ENCODE measurements around the gene PTPRN2.

The PTPRN2 gene

GRCh38 chr7:157992511-157993160 is 595.0 kb downstream of the PTPRN2 start:
- no peak overlapping the region for H3K4me2 ChIP-seq (ENCODE audit: low read length)
- H3K36me3 ChIP-seq (ENCODE audit: insufficient read depth, low read length), result no peaks in the 10 kb centered on the region
- H3K4me1 ChIP-seq (ENCODE audit: control insufficient read depth, insufficient read depth, low read length), result no peaks in the 10 kb centered on the region
- H3K4me3 ChIP-seq (ENCODE audit: low read length), result no peak overlapping the region
- H3K9ac ChIP-seq (ENCODE audit: low read depth, low read length), result no peak overlapping the region
- H3K27me3 ChIP-seq (ENCODE audit: control insufficient read depth, insufficient read depth, low read length), result no peaks in the 10 kb centered on the region
- H3K9me3 ChIP-seq (replicated peaks; ENCODE audit: low read length), result peaks cover 9% of the 10 kb centered on the region

GRCh38 chr7:157991761-157992160 is 595.9 kb downstream of the PTPRN2 start:
- Histone ChIP-seq H3K9ac (ENCODE audit: low read depth, low read length) (no peak overlapping the region), H3K36me3 (ENCODE audit: insufficient read depth, low read length) (no peaks in the 10 kb centered on the region), H3K27me3 (ENCODE audit: control insufficient read depth, insufficient read depth, low read length) (no peaks in the 10 kb centered on the region), H3K4me1 (ENCODE audit: control insufficient read depth, insufficient read depth, low read length) (no peaks in the 10 kb centered on the region), H3K9me3 (replicated peaks; ENCODE audit: low read length) (peaks cover 15% of the 10 kb centered on the region), H3K4me2 (ENCODE audit: low read length) (no peak overlapping the region), H3K4me3 (ENCODE audit: low read length) (no peak overlapping the region)

GRCh38 chr7:157991351-157991750 is 596.3 kb downstream of the PTPRN2 start:
- Histone ChIP-seq H3K4me2 (ENCODE audit: low read length) (no peak overlapping the region), H3K9ac (ENCODE audit: low read depth, low read length) (no peak overlapping the region), H3K4me1 (ENCODE audit: control insufficient read depth, insufficient read depth, low read length) (no peaks in the 10 kb centered on the region), H3K27me3 (ENCODE audit: control insufficient read depth, insufficient read depth, low read length) (no peaks in the 10 kb centered on the region), H3K36me3 (ENCODE audit: insufficient read depth, low read length) (no peaks in the 10 kb centered on the region), H3K9me3 (replicated peaks; ENCODE audit: low read length) (peaks cover 18% of the 10 kb centered on the region), H3K4me3 (ENCODE audit: low read length) (no peak overlapping the region)

GRCh38 chr7:157990881-157991250 is 596.8 kb downstream of the PTPRN2 start:
- no peaks in the 10 kb centered on the region for H3K27me3 ChIP-seq (ENCODE audit: control insufficient read depth, insufficient read depth, low read length)
- H3K4me3 ChIP-seq (ENCODE audit: low read length), result no peak overlapping the region
- H3K9ac ChIP-seq (ENCODE audit: low read depth, low read length), result no peak overlapping the region

GRCh38 chr7:157990226-157990880 is 597.3 kb downstream of the PTPRN2 start:
- no peak overlapping the region for H3K4me3 ChIP-seq (ENCODE audit: low read length)
- H3K4me1 ChIP-seq (ENCODE audit: control insufficient read depth, insufficient read depth, low read length), result no peaks in the 10 kb centered on the region
- no peaks in the 10 kb centered on the region for H3K27me3 ChIP-seq (ENCODE audit: control insufficient read depth, insufficient read depth, low read length)
- no peak overlapping the region for H3K9ac ChIP-seq (ENCODE audit: low read depth, low read length)
- peaks cover 14% of the 10 kb centered on the region for H3K9me3 ChIP-seq (replicated peaks; ENCODE audit: low read length)
- no peaks in the 10 kb centered on the region for H3K36me3 ChIP-seq (ENCODE audit: insufficient read depth, low read length)
- no peak overlapping the region for H3K4me2 ChIP-seq (ENCODE audit: low read length)

More at GRCh38 chr7:157990881-157991250, 596.8 kb downstream of the PTPRN2 start:
- Histone ChIP-seq H3K36me3 (ENCODE audit: insufficient read depth, low read length) (no peaks in the 10 kb centered on the region), H3K4me1 (ENCODE audit: control insufficient read depth, insufficient read depth, low read length) (no peaks in the 10 kb centered on the region), H3K4me2 (ENCODE audit: low read length) (no peak overlapping the region), H3K9me3 (replicated peaks; ENCODE audit: low read length) (peaks cover 16% of the 10 kb centered on the region)

- no peaks in the 10 kb centered on the region for H3K36me3 ChIP-seq (ENCODE audit: insufficient read depth, low read length)
- no peak overlapping the region for H3K4me2 ChIP-seq (ENCODE audit: low read length)
- H3K9ac ChIP-seq (ENCODE audit: low read depth, low read length), result no peak overlapping the region
- peaks cover 14% of the 10 kb centered on the region for H3K9me3 ChIP-seq (replicated peaks; ENCODE audit: low read length)
- H3K4me3 ChIP-seq (ENCODE audit: low read length), result no peak overlapping the region
- no peaks in the 10 kb centered on the region for H3K4me1 ChIP-seq (ENCODE audit: control insufficient read depth, insufficient read depth, low read length)
- H3K27me3 ChIP-seq (ENCODE audit: control insufficient read depth, insufficient read depth, low read length), result no peaks in the 10 kb centered on the region
Observed at GRCh38 chr7:157989589-157989988, 598.0 kb downstream of the PTPRN2 start.

- Histone ChIP-seq H3K36me3 (ENCODE audit: insufficient read depth, low read length) (no peaks in the 10 kb centered on the region), H3K9me3 (replicated peaks; ENCODE audit: low read length) (peaks cover 14% of the 10 kb centered on the region), H3K4me3 (ENCODE audit: low read length) (no peak overlapping the region), H3K4me1 (ENCODE audit: control insufficient read depth, insufficient read depth, low read length) (no peaks in the 10 kb centered on the region), H3K9ac (ENCODE audit: low read depth, low read length) (no peak overlapping the region), H3K27me3 (ENCODE audit: control insufficient read depth, insufficient read depth, low read length) (no peaks in the 10 kb centered on the region), H3K4me2 (ENCODE audit: low read length) (no peak overlapping the region)
Observed at GRCh38 chr7:157987906-157988305, 599.7 kb downstream of the PTPRN2 start.

- Histone ChIP-seq H3K27me3 (ENCODE audit: control insufficient read depth, insufficient read depth, low read length) (no peaks in the 10 kb centered on the region), H3K36me3 (ENCODE audit: insufficient read depth, low read length) (no peaks in the 10 kb centered on the region), H3K9ac (ENCODE audit: low read depth, low read length) (no peak overlapping the region), H3K4me3 (ENCODE audit: low read length) (no peak overlapping the region), H3K4me1 (ENCODE audit: control insufficient read depth, insufficient read depth, low read length) (no peaks in the 10 kb centered on the region), H3K4me2 (ENCODE audit: low read length) (no peak overlapping the region), H3K9me3 (replicated peaks; ENCODE audit: low read length) (peaks cover 9% of the 10 kb centered on the region)
Observed at GRCh38 chr7:157986051-157986450, 601.6 kb downstream of the PTPRN2 start.

GRCh38 chr7:157985636-157986035 is 602.0 kb downstream of the PTPRN2 start:
- H3K4me3 ChIP-seq (ENCODE audit: low read length), result no peak overlapping the region
- no peaks in the 10 kb centered on the region for H3K4me1 ChIP-seq (ENCODE audit: control insufficient read depth, insufficient read depth, low read length)
- H3K27me3 ChIP-seq (ENCODE audit: control insufficient read depth, insufficient read depth, low read length), result no peaks in the 10 kb centered on the region
- no peak overlapping the region for H3K9ac ChIP-seq (ENCODE audit: low read depth, low read length)
- H3K9me3 ChIP-seq (replicated peaks; ENCODE audit: low read length), result peaks cover 9% of the 10 kb centered on the region
- no peak overlapping the region for H3K4me2 ChIP-seq (ENCODE audit: low read length)
- H3K36me3 ChIP-seq (ENCODE audit: insufficient read depth, low read length), result no peaks in the 10 kb centered on the region

GRCh38 chr7:157984423-157985163 is 603.0 kb downstream of the PTPRN2 start:
- Histone ChIP-seq H3K4me3 (ENCODE audit: low read length) (no peak overlapping the region), H3K9me3 (replicated peaks; ENCODE audit: low read length) (peaks cover 9% of the 10 kb centered on the region), H3K36me3 (ENCODE audit: insufficient read depth, low read length) (no peaks in the 10 kb centered on the region), H3K4me1 (ENCODE audit: control insufficient read depth, insufficient read depth, low read length) (no peaks in the 10 kb centered on the region), H3K9ac (ENCODE audit: low read depth, low read length) (no peak overlapping the region), H3K27me3 (ENCODE audit: control insufficient read depth, insufficient read depth, low read length) (no peaks in the 10 kb centered on the region), H3K4me2 (ENCODE audit: low read length) (no peak overlapping the region)

- H3K36me3 ChIP-seq (ENCODE audit: insufficient read depth, low read length), result no peaks in the 10 kb centered on the region
- H3K9me3 ChIP-seq (replicated peaks; ENCODE audit: low read length), result peaks cover 9% of the 10 kb centered on the region
- H3K9ac ChIP-seq (ENCODE audit: low read depth, low read length), result no peak overlapping the region
- H3K4me1 ChIP-seq (ENCODE audit: control insufficient read depth, insufficient read depth, low read length), result no peaks in the 10 kb centered on the region
- no peaks in the 10 kb centered on the region for H3K27me3 ChIP-seq (ENCODE audit: control insufficient read depth, insufficient read depth, low read length)
- H3K4me3 ChIP-seq (ENCODE audit: low read length), result no peak overlapping the region
- H3K4me2 ChIP-seq (ENCODE audit: low read length), result no peak overlapping the region
Observed at GRCh38 chr7:157983502-157984422, 603.9 kb downstream of the PTPRN2 start.
